Epithelial cell of esophagus (primary cell): ENCODE measurements around the gene TOX2.

ENCODE experiments used
- DNase-seq: peaks from one replicate; pipeline ENCODE4 v3.0.0; 2010; ENCODE audit warnings: low read depth
- H3K4me3 ChIP-seq: 2 replicates; pipeline ENCODE4 v1.5.1; 2011; ENCODE audit warnings: mild to moderate bottlenecking, low read length, control low read depth
- CTCF ChIP-seq: IDR thresholded peaks from 2 replicates; pipeline ENCODE4 v1.5.1; 2011; ENCODE audit warnings: low read depth, mild to moderate bottlenecking, low read length, control low read depth, inconsistent platforms; ENCODE audit not compliant: insufficient read depth; ENCODE audit errors: missing control alignments

Gene TOX2

GRCh38 chr20:43895235-43895634, 19.4 kb upstream of the TOX2 start:
- no peak for TF ChIP-seq CTCF
- DNase-seq: no peak
- H3K4me3 ChIP-seq: no peak overlapping the region

- no peak for TF ChIP-seq CTCF
- H3K4me3 ChIP-seq: no peak overlapping the region
- DNase-seq: no peak
These were observed 15.2 kb upstream of the TOX2 start for GRCh38 chr20:43899274-43900120.

- TF ChIP-seq CTCF: no peak
- DNase-seq: no peak
- no peak overlapping the region for H3K4me3 ChIP-seq
These were observed 14.6 kb upstream of the TOX2 start for GRCh38 chr20:43900121-43900466.

GRCh38 chr20:43900496-43900895, 14.2 kb upstream of the TOX2 start:
- H3K4me3 ChIP-seq: no peak overlapping the region
- TF ChIP-seq CTCF: no peak
- DNase-seq: no peak

- no peak for TF ChIP-seq CTCF
- DNase-seq: no peak
- H3K4me3 ChIP-seq: no peak overlapping the region
These were observed 13.4 kb upstream of the TOX2 start for GRCh38 chr20:43901296-43901695.

- TF ChIP-seq CTCF: no peak
- DNase-seq: no peak
- no peak overlapping the region for H3K4me3 ChIP-seq
These were observed 10.5 kb upstream of the TOX2 start for GRCh38 chr20:43903953-43904826.

- no peak for TF ChIP-seq CTCF
- peak; percentile 28 for DNase-seq
- no peak overlapping the region for H3K4me3 ChIP-seq
These were observed 9.8 kb upstream of the TOX2 start for GRCh38 chr20:43904827-43905177.
